DOHH2 (cell line): Measurements from ENCODE around the gene KIAA1549.

ENCODE experiments used
- CTCF ChIP-seq: fragments of 200-600 bp; sonication (generic); IDR thresholded peaks from one replicate; pipeline ENCODE4 v1.5.1; 2014; ENCODE audit warnings: antibody characterized with exemption, mild to moderate bottlenecking, low read depth, low read length; ENCODE audit not compliant: poor library complexity, severe bottlenecking
- EZH2phosphoT487 ChIP-seq: fragments of 200-600 bp; sonication (generic); IDR thresholded peaks from 2 replicates; pipeline ENCODE4 v1.6.1; 2017; ENCODE audit warnings: borderline replicate concordance, mild to moderate bottlenecking, antibody characterized with exemption, low read length, moderate library complexity, mixed read lengths

GRCh38 chr7:138892812-138893211 is 88.4 kb downstream of the KIAA1549 start:
- no peak for TF ChIP-seq EZH2phosphoT487
- no peak for TF ChIP-seq CTCF
